Ovary (tissue), 3 donors: ENCODE measurements around the gene KRTAP6-2.

ENCODE experiments used
- EP300 ChIP-seq: sonication (generic); formaldehyde crosslinking; IDR thresholded peaks from one replicate; pipeline ENCODE4 v1.6.1; 2017; ENCODE audit warnings: antibody characterized with exemption
- TF ChIP-seq, protein P1 (sequence below), 3 donors: fragments of 450-650 bp in 2 of 3; fragments of 200-600 bp in 1 of 3; IDR thresholded peaks; one replicate each; pipeline versions ENCODE4 v1.5.1 to v1.8.0; 2016 to 2022; ENCODE audit warnings: antibody characterized with exemption in 3 of 3, mild to moderate bottlenecking in 1 of 3
- donor health status: DM: no; HTN: no; CAD: no.

DNA sequence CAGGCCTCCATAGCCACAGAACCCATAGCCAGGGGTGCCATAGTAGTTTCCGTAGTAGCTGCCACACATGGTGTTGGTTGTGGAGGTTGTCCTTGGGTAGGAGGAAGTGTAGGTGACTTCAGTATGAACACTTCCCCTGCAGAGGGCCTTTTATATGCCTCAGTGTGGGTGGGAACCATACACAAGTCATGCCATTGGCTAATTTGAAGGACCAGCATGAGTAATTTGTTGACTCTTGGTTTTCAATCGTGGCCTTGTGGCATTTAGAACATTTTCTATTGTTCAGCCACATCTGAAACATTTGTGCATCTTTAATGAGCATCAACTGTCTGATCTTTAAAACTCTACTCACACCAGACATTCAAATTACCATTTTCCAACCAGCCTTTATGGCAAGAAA lies 15.1 kb upstream of the KRTAP6-2 start, which contains the start of gene KRTAP6-1:
- TF ChIP-seq, protein P1, sequence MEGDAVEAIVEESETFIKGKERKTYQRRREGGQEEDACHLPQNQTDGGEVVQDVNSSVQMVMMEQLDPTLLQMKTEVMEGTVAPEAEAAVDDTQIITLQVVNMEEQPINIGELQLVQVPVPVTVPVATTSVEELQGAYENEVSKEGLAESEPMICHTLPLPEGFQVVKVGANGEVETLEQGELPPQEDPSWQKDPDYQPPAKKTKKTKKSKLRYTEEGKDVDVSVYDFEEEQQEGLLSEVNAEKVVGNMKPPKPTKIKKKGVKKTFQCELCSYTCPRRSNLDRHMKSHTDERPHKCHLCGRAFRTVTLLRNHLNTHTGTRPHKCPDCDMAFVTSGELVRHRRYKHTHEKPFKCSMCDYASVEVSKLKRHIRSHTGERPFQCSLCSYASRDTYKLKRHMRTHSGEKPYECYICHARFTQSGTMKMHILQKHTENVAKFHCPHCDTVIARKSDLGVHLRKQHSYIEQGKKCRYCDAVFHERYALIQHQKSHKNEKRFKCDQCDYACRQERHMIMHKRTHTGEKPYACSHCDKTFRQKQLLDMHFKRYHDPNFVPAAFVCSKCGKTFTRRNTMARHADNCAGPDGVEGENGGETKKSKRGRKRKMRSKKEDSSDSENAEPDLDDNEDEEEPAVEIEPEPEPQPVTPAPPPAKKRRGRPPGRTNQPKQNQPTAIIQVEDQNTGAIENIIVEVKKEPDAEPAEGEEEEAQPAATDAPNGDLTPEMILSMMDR (IDR thresholded peaks at IDR 0.05): no peak
- TF ChIP-seq EP300: no peak
